HepG2 (cell line): ENCODE measurements around the gene SAMD4A. TPM values are rescaled to one million over a fixed set of nuclear protein-coding genes. Genes with fewer than 3 reads are reported as not detected.
A peak's percentile ranks its signal among the peaks of the same experiment; 100 is the strongest.

ENCODE experiments used
- ATAC-seq: fragments of 200-7000 bp; cut with Tn5 transposase; 3 replicates; pipeline ENCODE4 v1.9.1; 2020; ENCODE audit warnings: mild to moderate bottlenecking, moderate library complexity
- BruUV-seq: library from RNA; stranded (reverse); fragments of 400-500 nt; replicated peaks from 2 replicates; lab custom pipeline; 2021; lab: Mats Ljungman, UMichigan
- CTCF ChIA-PET: fragments of 300-600 bp; formaldehyde crosslinking; extraction: SDS; loops from one replicate; lab custom pipeline; 2021; ENCODE audit warnings: low total read pairs, inconsistent platforms, low intra/inter-chr PET ratio; lab: Yijun Ruan, JAX
- POLR2A ChIA-PET: fragments of 350-600 bp; sonication (Branson Sonifier 250); formaldehyde crosslinking; loops from one replicate; lab custom pipeline; 2020; ENCODE audit warnings: antibody characterized with exemption, inconsistent platforms; lab: Yijun Ruan, JAX
- DNase-seq: peaks from one replicate; pipeline ENCODE4 v3.0.0-alpha.2; 2015; ENCODE audit warnings: low spot score
- FAIRE-seq: peaks from 3 replicates; lab custom pipeline; 2011; peaks lifted over from hg19 to GRCh38; lab: Jason Lieb, UNC
- H2AFZ ChIP-seq: one replicate; pipeline ENCODE4 v1.6.1; 2011; ENCODE audit warnings: low read length, inconsistent platforms
- H3K27ac ChIP-seq: fragments of 300-600 bp; 3 replicates; pipeline ENCODE4 v1.8.0; 2011; ENCODE audit warnings: mixed run types, mild to moderate bottlenecking, mixed read lengths, low read length, inconsistent platforms; ENCODE audit not compliant: insufficient read depth; ENCODE audit errors: extremely low read length
- H3K27me3 ChIP-seq, 2 experiments: fragments of 200-600 bp in 1 of 2; 2 replicates in 1 of 2; 3 replicates in 1 of 2; pipeline versions ENCODE4 v1.6.0 to v1.8.0; 2011; ENCODE audit warnings: low read length in 2 of 2, mild to moderate bottlenecking in 2 of 2, moderate library complexity in 2 of 2, inconsistent platforms in 1 of 2; ENCODE audit not compliant: insufficient read depth in 2 of 2, control insufficient read depth in 1 of 2
- H3K36me3 ChIP-seq, 2 experiments: fragments of 200-600 bp in 1 of 2; replicated peaks in 1 of 2; 2 replicates in 1 of 2; 3 replicates in 1 of 2; pipeline versions ENCODE4 v1.5.1 to v1.8.0; 2011; ENCODE audit warnings: low read length in 2 of 2, inconsistent platforms in 1 of 2; ENCODE audit not compliant: insufficient read depth in 2 of 2, control insufficient read depth in 1 of 2
- H3K4me1 ChIP-seq: 2 replicates; pipeline ENCODE4 v1.5.1; 2012; ENCODE audit warnings: low read length, inconsistent platforms; ENCODE audit not compliant: insufficient read depth
- H3K4me2 ChIP-seq: 2 replicates; pipeline ENCODE4 v1.6.0; 2011; ENCODE audit warnings: low read depth, low read length, inconsistent platforms
- H3K4me3 ChIP-seq, 3 experiments: fragments of 200-600 bp in 1 of 3; sonication (generic), shearing (Covaris generic) in 1 of 3; replicated peaks in 1 of 3; 2 replicates each; pipeline ENCODE4 v1.5.1; 2011 to 2016; ENCODE audit warnings: low read length in 3 of 3, inconsistent platforms in 2 of 3, low read depth in 2 of 3, mild to moderate bottlenecking in 2 of 3, control low read depth in 1 of 3, mixed read lengths in 1 of 3; ENCODE audit not compliant: insufficient read depth in 1 of 3
- H3K79me2 ChIP-seq: one replicate; pipeline ENCODE4 v1.6.1; 2011; ENCODE audit warnings: low read length, inconsistent platforms; ENCODE audit not compliant: insufficient read depth
- H3K9ac ChIP-seq: 2 replicates; pipeline ENCODE4 v1.6.0; 2011; ENCODE audit warnings: mild to moderate bottlenecking, low read depth, low read length, inconsistent platforms; ENCODE audit not compliant: insufficient read depth
- H3K9me3 ChIP-seq: 2 replicates; pipeline ENCODE4 v1.5.1; 2012; ENCODE audit warnings: mild to moderate bottlenecking, low read length
- H4K20me1 ChIP-seq: 2 replicates; pipeline ENCODE4 v1.6.0; 2011; ENCODE audit warnings: inconsistent platforms, mild to moderate bottlenecking, low read length, moderate library complexity; ENCODE audit not compliant: insufficient read depth
- FOXO1 ChIP-seq: sonication (generic); formaldehyde crosslinking; IDR thresholded peaks from 2 replicates; pipeline ENCODE4 v1.4.0; 2020; ENCODE audit warnings: missing genetic modification reagents
- FUBP1 ChIP-seq: sonication (generic); formaldehyde crosslinking; IDR thresholded peaks from 2 replicates; pipeline ENCODE4 v1.5.1; 2020; ENCODE audit warnings: missing genetic modification reagents, mild to moderate bottlenecking, borderline replicate concordance
- HDAC2 ChIP-seq: sonication (generic); formaldehyde crosslinking; IDR thresholded peaks from 2 replicates; pipeline ENCODE4 v1.4.0; 2020; ENCODE audit warnings: missing genetic modification reagents
- HNF4A ChIP-seq: sonication (generic); formaldehyde crosslinking; IDR thresholded peaks from 2 replicates; pipeline ENCODE4 v1.4.0; 2020; ENCODE audit warnings: missing genetic modification reagents
- HNRNPK ChIP-seq: fragments of 200-400 bp; formaldehyde crosslinking; IDR thresholded peaks from 2 replicates; pipeline ENCODE4 v1.6.1; 2018; ENCODE audit warnings: low read length, low read depth, moderate library complexity, mild to moderate bottlenecking; ENCODE audit not compliant: poor library complexity, severe bottlenecking
- MXD1 ChIP-seq: sonication (generic); formaldehyde crosslinking; IDR thresholded peaks from 2 replicates; pipeline ENCODE4 v1.4.0; 2020; ENCODE audit warnings: mild to moderate bottlenecking, missing genetic modification reagents
- NFIC ChIP-seq: IDR thresholded peaks from 2 replicates; pipeline ENCODE4 v1.6.1; 2012; ENCODE audit warnings: mild to moderate bottlenecking, low read length, inconsistent platforms
- RARA ChIP-seq: IDR thresholded peaks from 2 replicates; pipeline ENCODE4 v1.6.1; 2016; ENCODE audit warnings: missing genetic modification reagents, missing compliant biosample characterization
- SOX6 ChIP-seq, 2 experiments: fragments of 450-650 bp in 1 of 2; sonication (generic) in 1 of 2; formaldehyde crosslinking in 1 of 2; IDR thresholded peaks; 2 replicates each; pipeline versions ENCODE4 v1.4.0 to v1.6.1; 2017 to 2020; ENCODE audit warnings: antibody characterized with exemption in 1 of 2, mild to moderate bottlenecking in 1 of 2, missing genetic modification reagents in 1 of 2
- TEAD3 ChIP-seq: optimal IDR thresholded peaks from 2 replicates; pipeline ENCODE3; 2016; ENCODE audit warnings: borderline replicate concordance
- YEATS4 ChIP-seq: sonication (generic); formaldehyde crosslinking; IDR thresholded peaks from 2 replicates; pipeline ENCODE4 v1.4.0; 2020; ENCODE audit warnings: missing genetic modification reagents, borderline replicate concordance
- ZNF264 ChIP-seq: sonication (generic); formaldehyde crosslinking; IDR thresholded peaks from 2 replicates; pipeline ENCODE4 v1.4.0; 2020; ENCODE audit warnings: missing genetic modification reagents
- ZNF331 ChIP-seq: sonication (generic); formaldehyde crosslinking; IDR thresholded peaks from 2 replicates; pipeline ENCODE4 v1.4.0; 2020; ENCODE audit warnings: missing genetic modification reagents
- ZNF441 ChIP-seq: sonication (generic); formaldehyde crosslinking; IDR thresholded peaks from 2 replicates; pipeline ENCODE4 v1.7.0; 2021; ENCODE audit warnings: missing genetic modification reagents, borderline replicate concordance
- ZNF678 ChIP-seq: sonication (generic); formaldehyde crosslinking; IDR thresholded peaks from 2 replicates; pipeline ENCODE4 v1.4.0; 2020; ENCODE audit warnings: mild to moderate bottlenecking, missing genetic modification reagents
- ZNF7 ChIP-seq: IDR thresholded peaks from 2 replicates; pipeline ENCODE4 v1.6.1; 2016; ENCODE audit warnings: missing biosample characterization, missing genetic modification reagents
- WGBS: methylation state at CpG from one replicate; pipeline ENCODE4 v1.1.6; 2017; ENCODE audit warnings: low lambda C conversion rate; 5-methylcytosine and 5-hydroxymethylcytosine counted together
- in situ Hi-C: cut with HindIII; loops from 2 replicates; pipeline ENCODE4 v1.10.0; 2017; ENCODE audit warnings: low pct_unique_long_range_greater_than_20kb; ENCODE audit not compliant: extremely low pct_ligation_motif_present
- intact Hi-C: fragments of 100-400 bp; cut with micrococcal nuclease; formaldehyde crosslinking; loops from one replicate; pipeline ENCODE4 v1.10.0; 2022; ENCODE audit not compliant: unreplicated experiment
- polyA plus RNA-seq, 8 experiments: library from polyadenylated mRNA; depleted of rRNA in 3 of 8; stranded (reverse) in 7 of 8; unstranded in 1 of 8; fragments of >200 nt; fragmentation: Illumina TruSeq in 4 of 8; extraction: Trizol in 4 of 8; gene quantifications; 2 replicates each; pipeline versions ENCODE4 v1.2.1 to v1.2.3, GENCODE V29; 2011 to 2016; ENCODE audit warnings: low read depth in 4 of 8, missing spikeins in 1 of 8, mixed read lengths in 1 of 8; ENCODE audit not compliant: insufficient read depth in 1 of 8
- total RNA-seq, 5 experiments: library from RNA; depleted of rRNA; stranded (reverse); fragments of >200 nt; fragmentation: Illumina TruSeq; extraction: Trizol; gene quantifications; 2 replicates each; pipeline ENCODE4 v1.2.3, GENCODE V29; 2016; ENCODE audit warnings: low read depth in 1 of 5
- TF ChIP-seq, protein P1 (sequence below): sonication (generic); formaldehyde crosslinking; IDR thresholded peaks from 2 replicates; pipeline ENCODE4 v1.5.1; 2020; ENCODE audit warnings: mild to moderate bottlenecking, missing genetic modification reagents, borderline replicate concordance

SAMD4A gene
- total and polyA plus RNA-seq, 2 of the 13 experiments (the other 11 are each of a cell fraction or from before 2014, with no cell fraction given) = 11.8 to 13.0 TPM

- ATAC-seq (peak; percentile 98), FAIRE-seq (peak; percentile 72), DNase-seq (peak; percentile 85)
- no peak overlapping the region for H2AFZ ChIP-seq
- POLR2A ChIA-PET = interaction anchor here (0.7 to 1.6 kb wide), 7 partner anchors 13 to 105 kb away, joined by 3 to 9 read pairs (median 4); partner anchors contain the start of gene CGRRF1
- H3K9ac ChIP-seq = no peak overlapping the region
- peaks cover 31% of the 10 kb centered on the region for H3K4me1 ChIP-seq
- H4K20me1 ChIP-seq = no peaks in the 10 kb centered on the region
- H3K4me2 ChIP-seq = peak overlapping the region; percentile 40
- H3K36me3 ChIP-seq = no peaks in the 10 kb centered on the region; a peak in 1 of 5 replicates
- intact Hi-C loops = no loop called here
- no peaks in the 10 kb centered on the region for H3K79me2 ChIP-seq
- in situ Hi-C loops = no loop called here
- H3K9me3 ChIP-seq = no peaks in the 10 kb centered on the region
- H3K4me3 ChIP-seq = peak overlapping the region in 1 of 3 experiments; percentile 2; a peak in 1 of 6 replicates
- CTCF ChIA-PET = no interaction called here
- H3K27ac ChIP-seq = peak overlapping the region; percentile 62
- 35% methylated on average over 3 of the region's 3 CpGs for WGBS
- BruUV-seq = TSS peak; percentile 44
- H3K27me3 ChIP-seq = no peaks in the 10 kb centered on the region
- TF ChIP-seq ZNF264 (0 out of 2 replicates have a peak, but pooled peaks have one; percentile 19), RARA (CRISPR knock-in tag) (peak; percentile 17; the same call in 1 of the 2 replicates), MXD1 (CRISPR knock-in tag) (no peak), SOX6 (IDR thresholded peaks at IDR 0.05) (no peak), SOX6 (CRISPR knock-in tag; IDR thresholded peaks at IDR 0.05) (peak; percentile 44), HNF4A (CRISPR knock-in tag) (peak; percentile 41), ZNF7 (peak; percentile 88), HNRNPK (no peak), FUBP1 (no peak), HDAC2 (CRISPR knock-in tag) (no peak), NFIC (peak; percentile 53; the same call in 1 of the 2 replicates), TEAD3 (CRISPR knock-in tag) (peak; percentile 44), ZNF441 (CRISPR knock-in tag) (no peak), YEATS4 (CRISPR knock-in tag) (0 out of 2 replicates have a peak, but pooled peaks have one; percentile 21), FOXO1 (CRISPR knock-in tag) (peak; percentile 63; the same call in 1 of the 2 replicates), ZNF678 (CRISPR knock-in tag) (no peak), ZNF331 (0 out of 2 replicates have a peak, but pooled peaks have one; percentile 59)
- TF ChIP-seq, protein P1, sequence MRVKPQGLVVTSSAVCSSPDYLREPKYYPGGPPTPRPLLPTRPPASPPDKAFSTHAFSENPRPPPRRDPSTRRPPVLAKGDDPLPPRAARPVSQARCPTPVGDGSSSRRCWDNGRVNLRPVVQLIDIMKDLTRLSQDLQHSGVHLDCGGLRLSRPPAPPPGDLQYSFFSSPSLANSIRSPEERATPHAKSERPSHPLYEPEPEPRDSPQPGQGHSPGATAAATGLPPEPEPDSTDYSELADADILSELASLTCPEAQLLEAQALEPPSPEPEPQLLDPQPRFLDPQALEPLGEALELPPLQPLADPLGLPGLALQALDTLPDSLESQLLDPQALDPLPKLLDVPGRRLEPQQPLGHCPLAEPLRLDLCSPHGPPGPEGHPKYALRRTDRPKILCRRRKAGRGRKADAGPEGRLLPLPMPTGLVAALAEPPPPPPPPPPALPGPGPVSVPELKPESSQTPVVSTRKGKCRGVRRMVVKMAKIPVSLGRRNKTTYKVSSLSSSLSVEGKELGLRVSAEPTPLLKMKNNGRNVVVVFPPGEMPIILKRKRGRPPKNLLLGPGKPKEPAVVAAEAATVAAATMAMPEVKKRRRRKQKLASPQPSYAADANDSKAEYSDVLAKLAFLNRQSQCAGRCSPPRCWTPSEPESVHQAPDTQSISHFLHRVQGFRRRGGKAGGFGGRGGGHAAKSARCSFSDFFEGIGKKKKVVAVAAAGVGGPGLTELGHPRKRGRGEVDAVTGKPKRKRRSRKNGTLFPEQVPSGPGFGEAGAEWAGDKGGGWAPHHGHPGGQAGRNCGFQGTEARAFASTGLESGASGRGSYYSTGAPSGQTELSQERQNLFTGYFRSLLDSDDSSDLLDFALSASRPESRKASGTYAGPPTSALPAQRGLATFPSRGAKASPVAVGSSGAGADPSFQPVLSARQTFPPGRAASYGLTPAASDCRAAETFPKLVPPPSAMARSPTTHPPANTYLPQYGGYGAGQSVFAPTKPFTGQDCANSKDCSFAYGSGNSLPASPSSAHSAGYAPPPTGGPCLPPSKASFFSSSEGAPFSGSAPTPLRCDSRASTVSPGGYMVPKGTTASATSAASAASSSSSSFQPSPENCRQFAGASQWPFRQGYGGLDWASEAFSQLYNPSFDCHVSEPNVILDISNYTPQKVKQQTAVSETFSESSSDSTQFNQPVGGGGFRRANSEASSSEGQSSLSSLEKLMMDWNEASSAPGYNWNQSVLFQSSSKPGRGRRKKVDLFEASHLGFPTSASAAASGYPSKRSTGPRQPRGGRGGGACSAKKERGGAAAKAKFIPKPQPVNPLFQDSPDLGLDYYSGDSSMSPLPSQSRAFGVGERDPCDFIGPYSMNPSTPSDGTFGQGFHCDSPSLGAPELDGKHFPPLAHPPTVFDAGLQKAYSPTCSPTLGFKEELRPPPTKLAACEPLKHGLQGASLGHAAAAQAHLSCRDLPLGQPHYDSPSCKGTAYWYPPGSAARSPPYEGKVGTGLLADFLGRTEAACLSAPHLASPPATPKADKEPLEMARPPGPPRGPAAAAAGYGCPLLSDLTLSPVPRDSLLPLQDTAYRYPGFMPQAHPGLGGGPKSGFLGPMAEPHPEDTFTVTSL (CRISPR knock-in tag) = no peak
Observed at GRCh38 chr14:54538055-54538454, 28.9 kb upstream of the SAMD4A start.
